NT2/D1 (cell line): ENCODE data around the gene ASAP2.

ENCODE experiments used
- DNase-seq: peaks from one replicate; pipeline ENCODE4 v3.0.0-alpha.2; 2011; ENCODE audit warnings: low read depth, low spot score
- H3K27me3 ChIP-seq: 2 replicates; pipeline ENCODE4 v1.6.0; 2011; ENCODE audit warnings: mild to moderate bottlenecking; ENCODE audit not compliant: insufficient read length, insufficient read depth
- H3K36me3 ChIP-seq: 2 replicates; pipeline ENCODE4 v1.6.1; 2011; ENCODE audit warnings: mild to moderate bottlenecking, low read length, mixed read lengths; ENCODE audit not compliant: insufficient read depth, insufficient read length
- H3K4me1 ChIP-seq: 2 replicates; pipeline ENCODE4 v1.5.1; 2011; ENCODE audit not compliant: insufficient read depth, insufficient read length
- H3K4me3 ChIP-seq: 2 replicates; pipeline ENCODE4 v1.5.1; 2011; ENCODE audit warnings: low read depth; ENCODE audit not compliant: insufficient read length
- H3K9ac ChIP-seq: 2 replicates; pipeline ENCODE4 v1.6.0; 2011; ENCODE audit warnings: low read depth; ENCODE audit not compliant: insufficient read length
- H3K9me3 ChIP-seq: 2 replicates; pipeline ENCODE4 v1.5.1; 2011; ENCODE audit warnings: mild to moderate bottlenecking, low read length; ENCODE audit not compliant: insufficient read depth
- SUZ12 ChIP-seq: IDR thresholded peaks from 2 replicates; pipeline ENCODE4 v1.6.1; 2011; ENCODE audit not compliant: insufficient read length, insufficient read depth; ENCODE audit errors: extremely low read depth
- YY1 ChIP-seq: IDR thresholded peaks from 2 replicates; pipeline ENCODE4 v1.6.1; 2011; ENCODE audit not compliant: insufficient read length, insufficient read depth
- ZNF274 ChIP-seq: IDR thresholded peaks from 2 replicates; pipeline ENCODE4 v1.6.1; 2011; ENCODE audit warnings: mild to moderate bottlenecking, low read depth, low read length

Gene ASAP2

GRCh38 chr2:9329497-9329896 lies 122.9 kb downstream of the ASAP2 start:
- peaks cover under 1% of the 10 kb centered on the region for H3K36me3 ChIP-seq
- H3K4me1 ChIP-seq: no peaks in the 10 kb centered on the region
- TF ChIP-seq ZNF274 (no peak), YY1 (no peak), SUZ12 (no peak)
- H3K9me3 ChIP-seq: no peaks in the 10 kb centered on the region
- no peak overlapping the region for H3K4me3 ChIP-seq
- no peaks in the 10 kb centered on the region for H3K27me3 ChIP-seq
- DNase-seq: no peak
- H3K9ac ChIP-seq: no peak overlapping the region

DNA sequence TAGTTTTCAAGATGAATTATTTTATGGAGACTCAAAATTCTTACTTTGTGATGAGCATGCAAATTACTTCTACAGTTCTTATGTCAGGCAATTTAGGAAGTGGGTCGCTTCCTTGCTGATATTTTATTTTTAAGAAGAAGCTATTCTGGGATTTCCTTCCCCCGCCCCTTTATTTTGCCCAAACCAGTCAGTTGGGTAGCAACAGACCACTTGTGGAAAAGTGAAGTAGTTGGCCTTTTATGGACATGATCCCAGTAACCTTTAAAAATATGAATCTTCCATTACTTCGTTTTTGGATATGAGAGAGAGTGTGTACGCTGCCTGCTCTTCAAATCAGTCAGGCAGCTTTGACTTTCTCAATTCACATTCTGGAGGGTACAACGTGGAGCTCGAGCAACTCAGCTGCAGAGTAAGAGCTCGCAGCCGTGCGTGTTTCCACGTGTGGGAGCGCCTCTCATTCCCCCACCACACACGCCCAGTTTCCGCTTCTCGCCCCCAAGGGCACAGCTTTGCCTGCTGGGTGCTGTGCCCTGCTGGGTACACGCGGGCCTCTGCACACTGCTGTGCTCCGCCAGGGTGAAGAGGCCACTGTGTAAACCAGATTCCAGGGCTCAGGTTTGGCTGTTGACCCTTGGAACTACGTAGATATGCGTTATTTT lies 124.1 kb downstream of the ASAP2 start:
- peaks cover 5% of the 10 kb centered on the region for H3K36me3 ChIP-seq
- no peaks in the 10 kb centered on the region for H3K9me3 ChIP-seq
- no peaks in the 10 kb centered on the region for H3K4me1 ChIP-seq
- DNase-seq: no peak
- H3K4me3 ChIP-seq: no peak overlapping the region
- no peak overlapping the region for H3K9ac ChIP-seq
- no peaks in the 10 kb centered on the region for H3K27me3 ChIP-seq
- TF ChIP-seq SUZ12 (no peak), ZNF274 (no peak), YY1 (no peak)

DNA sequence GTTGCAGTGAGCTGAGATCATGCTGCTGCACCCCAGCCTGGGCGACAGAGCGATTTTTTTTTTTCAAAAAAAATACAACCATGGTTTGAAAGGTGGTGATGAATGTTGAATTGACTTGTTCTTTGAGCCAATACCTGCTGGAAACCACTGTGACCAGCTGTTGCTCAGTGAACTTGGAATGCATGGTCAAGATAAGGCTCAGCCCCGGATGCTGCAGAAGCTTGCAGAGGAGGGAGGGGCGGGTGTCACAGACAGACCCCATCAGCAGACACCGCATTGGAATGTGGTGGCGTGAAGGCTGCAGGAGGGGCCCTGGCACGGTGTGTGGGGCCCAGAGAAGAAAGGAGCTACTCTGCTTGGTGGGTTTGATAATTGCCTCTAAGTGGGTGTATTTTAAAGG lies 125.1 kb downstream of the ASAP2 start:
- Histone ChIP-seq H3K36me3 (peaks cover 5% of the 10 kb centered on the region), H3K4me1 (no peaks in the 10 kb centered on the region)
- TF ChIP-seq SUZ12: no peak
- no peak for TF ChIP-seq YY1
- TF ChIP-seq ZNF274: no peak

GRCh38 chr2:9332136-9332852 lies 125.7 kb downstream of the ASAP2 start:
- H3K36me3 ChIP-seq: peaks cover 5% of the 10 kb centered on the region
- DNase-seq: no peak
- no peaks in the 10 kb centered on the region for H3K9me3 ChIP-seq
- H3K4me3 ChIP-seq: no peak overlapping the region
- no peaks in the 10 kb centered on the region for H3K4me1 ChIP-seq
- H3K9ac ChIP-seq: no peak overlapping the region
- TF ChIP-seq ZNF274 (no peak), SUZ12 (no peak), YY1 (no peak)
- no peaks in the 10 kb centered on the region for H3K27me3 ChIP-seq

More for the DNA sequence above, 125.1 kb downstream of the ASAP2 start:
- no peak for DNase-seq
- Histone ChIP-seq H3K4me3 (no peak overlapping the region), H3K9me3 (no peaks in the 10 kb centered on the region), H3K27me3 (no peaks in the 10 kb centered on the region), H3K9ac (no peak overlapping the region)

- TF ChIP-seq SUZ12 (no peak), ZNF274 (no peak), YY1 (no peak)
- Histone ChIP-seq H3K36me3 (peaks cover 5% of the 10 kb centered on the region), H3K4me3 (no peak overlapping the region), H3K9me3 (no peaks in the 10 kb centered on the region), H3K9ac (no peak overlapping the region), H3K4me1 (no peaks in the 10 kb centered on the region), H3K27me3 (no peaks in the 10 kb centered on the region)
- DNase-seq: no peak
Observed at GRCh38 chr2:9332853-9333245, 126.2 kb downstream of the ASAP2 start.

GRCh38 chr2:9333591-9334171 lies 127.1 kb downstream of the ASAP2 start:
- no peak for TF ChIP-seq SUZ12
- no peak for TF ChIP-seq ZNF274
- no peak for TF ChIP-seq YY1
- H3K9ac ChIP-seq: no peak overlapping the region
- DNase-seq: peak; percentile 40
- H3K4me3 ChIP-seq: no peak overlapping the region
- peaks cover 10% of the 10 kb centered on the region for H3K36me3 ChIP-seq
- no peaks in the 10 kb centered on the region for H3K9me3 ChIP-seq
- H3K27me3 ChIP-seq: no peaks in the 10 kb centered on the region
- no peaks in the 10 kb centered on the region for H3K4me1 ChIP-seq

DNA sequence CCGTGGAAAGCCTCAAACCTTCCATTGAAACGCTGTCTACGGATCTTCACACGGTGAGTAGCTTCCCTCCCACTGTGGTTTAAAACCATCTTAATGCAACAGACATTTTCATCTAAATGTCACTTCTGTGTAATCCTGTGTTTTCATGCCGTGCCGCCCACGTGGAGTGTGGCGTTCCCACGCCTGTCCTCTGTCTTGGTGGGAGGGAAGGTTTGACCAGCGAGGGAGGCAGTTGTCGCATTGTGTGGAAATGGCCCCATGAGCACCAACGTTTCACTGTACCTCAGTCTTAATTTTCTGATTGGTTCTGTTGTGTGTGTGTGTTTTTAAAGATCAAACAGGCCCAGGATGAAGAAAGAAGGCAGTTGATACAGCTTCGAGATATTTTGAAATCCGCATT lies 128.1 kb downstream of the ASAP2 start:
- Histone ChIP-seq H3K9me3 (no peaks in the 10 kb centered on the region), H3K9ac (no peak overlapping the region), H3K4me3 (no peak overlapping the region), H3K27me3 (no peaks in the 10 kb centered on the region), H3K36me3 (peaks cover 12% of the 10 kb centered on the region), H3K4me1 (no peaks in the 10 kb centered on the region)
- DNase-seq: no peak
- TF ChIP-seq SUZ12 (no peak), YY1 (no peak)
